K562 (cell line): ENCODE results near the gene LRRC10. TPM values are rescaled to one million over a fixed set of nuclear protein-coding genes. Genes with fewer than 3 reads are reported as not detected.

ENCODE experiments used
- ATAC-seq: fragments of 200-7000 bp; cut with Tn5 transposase; 3 replicates; pipeline ENCODE4 v1.9.1; 2020; ENCODE audit warnings: moderate library complexity
- BruUV-seq: library from RNA; stranded (reverse); fragments of 400-500 nt; replicated peaks from 2 replicates; lab custom pipeline; 2021; lab: Mats Ljungman, UMichigan
- CTCF ChIA-PET: fragments of 300-600 bp; formaldehyde crosslinking; extraction: SDS; loops from one replicate; lab custom pipeline; 2021; ENCODE audit warnings: low intra/inter-chr PET ratio; lab: Yijun Ruan, JAX
- POLR2A ChIA-PET: fragments of 300-600, 350-650 bp; sonication (Branson Sonifier 250); formaldehyde crosslinking; extraction: SDS; loops from one replicate; lab custom pipeline; 2021; ENCODE audit warnings: antibody characterized with exemption, inconsistent platforms; lab: Yijun Ruan, JAX
- DNase-seq, 4 experiments: peaks; one replicate each; pipeline versions ENCODE4 v3.0.0 to v3.0.0-alpha.2; 2011 to 2018; ENCODE audit warnings: low spot score in 3 of 4, mixed read lengths in 3 of 4; ENCODE audit errors: extremely low read depth in 1 of 4
- FAIRE-seq: peaks from 2 replicates; lab custom pipeline; 2011; peaks lifted over from hg19 to GRCh38; lab: Jason Lieb, UNC
- H2AFZ ChIP-seq: 2 replicates; pipeline ENCODE4 v1.6.0; 2011; ENCODE audit warnings: low read depth, low read length, control low read depth, inconsistent platforms
- H3K27ac ChIP-seq: fragments of 200-600 bp; 3 replicates; pipeline ENCODE4 v1.8.0; 2011; ENCODE audit warnings: low read depth, mild to moderate bottlenecking, control low read depth, inconsistent platforms, low read length, moderate library complexity, mixed read lengths; ENCODE audit errors: extremely low read depth
- H3K27me3 ChIP-seq, 2 experiments: fragments of 300-600 bp in 1 of 2; 2 replicates in 1 of 2; 3 replicates in 1 of 2; pipeline versions ENCODE4 v1.6.0 to v1.8.0; 2011; ENCODE audit warnings: inconsistent platforms in 2 of 2, low read length in 2 of 2, mild to moderate bottlenecking in 1 of 2, mixed read lengths in 1 of 2, moderate library complexity in 1 of 2; ENCODE audit not compliant: control insufficient read depth in 2 of 2, insufficient read depth in 2 of 2
- H3K36me3 ChIP-seq: fragments of 300-600 bp; 3 replicates; pipeline ENCODE4 v1.8.0; 2011; ENCODE audit warnings: mild to moderate bottlenecking, low read length, inconsistent platforms; ENCODE audit not compliant: control insufficient read depth, insufficient read depth
- H3K4me1 ChIP-seq, 2 experiments: fragments of 200-600 bp in 1 of 2; replicated peaks in 1 of 2; 2 replicates in 1 of 2; 3 replicates in 1 of 2; pipeline versions ENCODE4 v1.5.1 to v1.8.0; 2011; ENCODE audit warnings: inconsistent platforms in 2 of 2, low read length in 2 of 2, mild to moderate bottlenecking in 1 of 2, mixed read lengths in 1 of 2, moderate library complexity in 1 of 2; ENCODE audit not compliant: control insufficient read depth in 2 of 2, insufficient read depth in 2 of 2
- H3K4me2 ChIP-seq: 2 replicates; pipeline ENCODE4 v1.6.1; 2011; ENCODE audit warnings: low read length, control low read depth, inconsistent platforms, mixed read lengths; ENCODE audit not compliant: insufficient read depth
- H3K4me3 ChIP-seq: fragments of 200-600 bp; sonication (generic), shearing (Covaris generic); 2 replicates; pipeline ENCODE4 v1.5.1; 2016; ENCODE audit warnings: control low read depth, inconsistent platforms
- H3K79me2 ChIP-seq: fragments of 200-600 bp; 3 replicates; pipeline ENCODE4 v1.8.0; 2011; ENCODE audit warnings: low read length, inconsistent platforms; ENCODE audit not compliant: control insufficient read depth, insufficient read depth
- H3K9ac ChIP-seq, 2 experiments: 2 replicates each; pipeline versions ENCODE4 v1.6.0 to v1.6.1; 2011; ENCODE audit warnings: low read depth in 2 of 2, low read length in 2 of 2, control low read depth in 1 of 2, inconsistent platforms in 1 of 2, mild to moderate bottlenecking in 1 of 2, mixed read lengths in 1 of 2; ENCODE audit not compliant: insufficient read depth in 1 of 2
- H3K9me1 ChIP-seq: one replicate; pipeline ENCODE4 v1.6.0; 2011; ENCODE audit warnings: inconsistent platforms, mild to moderate bottlenecking, low read length, moderate library complexity; ENCODE audit not compliant: control insufficient read depth, insufficient read depth
- H3K9me3 ChIP-seq: replicated peaks from 2 replicates; pipeline ENCODE4 v1.5.1; 2011; ENCODE audit warnings: low read depth, low read length, inconsistent platforms; ENCODE audit not compliant: control insufficient read depth, insufficient read depth
- H4K20me1 ChIP-seq: replicated peaks from 2 replicates; pipeline ENCODE4 v1.6.1; 2011; ENCODE audit warnings: low read length, inconsistent platforms, mixed read lengths; ENCODE audit not compliant: control insufficient read depth, insufficient read depth
- CREB1 ChIP-seq, 2 experiments: sonication (generic) in 1 of 2; formaldehyde crosslinking in 1 of 2; IDR thresholded peaks; 2 replicates each; pipeline versions ENCODE4 v1.6.1 to v1.8.0; 2012 to 2022; ENCODE audit warnings: inconsistent platforms in 1 of 2, mild to moderate bottlenecking in 1 of 2, missing genetic modification reagents in 1 of 2, moderate library complexity in 1 of 2
- GTF2A2 ChIP-seq: IDR thresholded peaks from 2 replicates; pipeline ENCODE4 v1.6.1; 2016; ENCODE audit warnings: mild to moderate bottlenecking, missing genetic modification characterization, missing compliant biosample characterization
- HDAC1 ChIP-seq, 2 experiments: fragments of 450-650 bp; IDR thresholded peaks; 2 replicates each; pipeline ENCODE4 v1.6.1; 2016 to 2017; ENCODE audit warnings: inconsistent platforms in 1 of 2, mild to moderate bottlenecking in 1 of 2, moderate library complexity in 1 of 2
- MLX ChIP-seq, 2 experiments: fragments of 450-650 bp in 1 of 2; sonication (generic) in 1 of 2; formaldehyde crosslinking; conservative IDR thresholded peaks; 2 replicates each; pipeline versions ENCODE4 v1.4.0 to v1.8.1; 2020 to 2022; ENCODE audit warnings: mild to moderate bottlenecking in 1 of 2, missing genetic modification reagents in 1 of 2
- PTBP1 ChIP-seq: fragments of 200-400 bp; formaldehyde crosslinking; IDR thresholded peaks from 2 replicates; pipeline ENCODE4 v1.6.1; 2017; ENCODE audit warnings: low read depth, low read length
- SMAD2 ChIP-seq: fragments of 150-350 bp; IDR thresholded peaks from 2 replicates; pipeline ENCODE4 v1.6.1; 2014; ENCODE audit warnings: low read depth, mild to moderate bottlenecking, low read length
- TCFL5 ChIP-seq: fragments of 250-450 bp; sonication (Bioruptor Pico); conservative IDR thresholded peaks from 2 replicates; pipeline ENCODE4 v1.6.1; 2021; ENCODE audit warnings: mild to moderate bottlenecking, moderate library complexity, matching md5 sums
- TEAD4 ChIP-seq, 2 experiments: sonication (generic) in 1 of 2; formaldehyde crosslinking in 1 of 2; IDR thresholded peaks; 2 replicates each; pipeline versions ENCODE4 v1.6.1 to v1.8.0; 2012 to 2022; ENCODE audit warnings: borderline replicate concordance in 1 of 2, inconsistent platforms in 1 of 2, low read length in 1 of 2, mild to moderate bottlenecking in 1 of 2, missing genetic modification reagents in 1 of 2
- THAP7 ChIP-seq: fragments of 250-450 bp; sonication (Bioruptor Pico); IDR thresholded peaks from 2 replicates; pipeline ENCODE4 v1.5.0; 2021
- YY1 ChIP-seq, 3 experiments: IDR thresholded peaks; 2 replicates each; pipeline ENCODE4 v1.6.1; 2011; ENCODE audit warnings: low read length in 2 of 3, mild to moderate bottlenecking in 2 of 3, moderate library complexity in 2 of 3, borderline replicate concordance in 1 of 3, control low read depth in 1 of 3, low read depth in 1 of 3; ENCODE audit not compliant: insufficient read depth in 3 of 3, insufficient replicate concordance in 2 of 3, control insufficient read depth in 1 of 3, insufficient read length in 1 of 3; ENCODE audit errors: extremely low read depth in 1 of 3
- ZC3H11A ChIP-seq: IDR thresholded peaks from 2 replicates; pipeline ENCODE4 v1.6.1; 2012; ENCODE audit warnings: low read depth, low read length, improper control_type of control experiment
- ZNF583 ChIP-seq: fragments of 250-450 bp; sonication (Bioruptor Pico); IDR thresholded peaks from 2 replicates; pipeline ENCODE4 v1.4.0; 2020
- ZNF778 ChIP-seq: fragments of 450-650 bp; formaldehyde crosslinking; IDR thresholded peaks from 2 replicates; pipeline ENCODE4 v1.4.0; 2020; ENCODE audit warnings: mild to moderate bottlenecking, moderate library complexity
- ZNF79 ChIP-seq: fragments of 250-450 bp; sonication (Bioruptor Pico); IDR thresholded peaks from 2 replicates; pipeline ENCODE4 v1.4.0; 2020; ENCODE audit warnings: low read depth, mild to moderate bottlenecking, moderate library complexity
- WGBS: fragments of 100-300 bp; shearing (Covaris generic); methylation state at CpG from one replicate; pipeline ENCODE4 v1.1.6; 2016; ENCODE audit warnings: low coverage, mixed read lengths; ENCODE audit not compliant: insufficient coverage; ENCODE audit errors: missing lambda C conversion rate; 5-methylcytosine and 5-hydroxymethylcytosine counted together
- in situ Hi-C: fragments of 300-500 bp; cut with MboI; formaldehyde crosslinking; loops from 4 replicates; pipeline ENCODE4 v1.15.0; 2018; ENCODE audit warnings: inconsistent platforms, mixed read lengths
- intact Hi-C: fragments of 100-400 bp; cut with micrococcal nuclease; formaldehyde crosslinking; loops from 2 replicates; pipeline ENCODE4 v1.14.2; 2022
- polyA plus RNA-seq, 8 experiments: library from polyadenylated mRNA; depleted of rRNA in 4 of 8; stranded (reverse) in 5 of 8; unstranded in 3 of 8; fragments of >200 nt; fragmentation: Nextera tagmentation in 2 of 8; fragmentation: Illumina TruSeq in 1 of 8; extraction: Ambion mirVana in 2 of 8; extraction: Trizol in 1 of 8; gene quantifications; 2 replicates each; pipeline versions ENCODE4 v1.2.1 to v1.2.3, GENCODE V29; 2011 to 2014; ENCODE audit warnings: inconsistent platforms in 1 of 8, missing spikeins in 1 of 8
- total RNA-seq, 7 experiments: library from RNA; depleted of rRNA in 6 of 7; stranded (reverse); fragments of >200 nt in 6 of 7; fragmentation: Illumina TruSeq in 2 of 7; extraction: Trizol in 2 of 7; gene quantifications; 2 replicates each; pipeline versions ENCODE4 v1.2.1 to v1.2.3, GENCODE V29; 2011 to 2021; ENCODE audit warnings: low replicate concordance in 1 of 7
- TF ChIP-seq, protein P1 (sequence below): IDR thresholded peaks from 2 replicates; pipeline ENCODE4 v1.6.1; 2011; ENCODE audit not compliant: insufficient read length; ENCODE audit errors: extremely low read depth
- TF ChIP-seq, protein P2 (sequence below): sonication (generic); formaldehyde crosslinking; IDR thresholded peaks from 2 replicates; pipeline ENCODE4 v1.8.0; 2023; ENCODE audit warnings: mild to moderate bottlenecking, missing genetic modification reagents

LRRC10 gene
- total and polyA plus RNA-seq, 9 of the 15 experiments (the other 6 are each of a cell fraction or from before 2014, with no cell fraction given), result 0.09 TPM; not detected in 8

DNA sequence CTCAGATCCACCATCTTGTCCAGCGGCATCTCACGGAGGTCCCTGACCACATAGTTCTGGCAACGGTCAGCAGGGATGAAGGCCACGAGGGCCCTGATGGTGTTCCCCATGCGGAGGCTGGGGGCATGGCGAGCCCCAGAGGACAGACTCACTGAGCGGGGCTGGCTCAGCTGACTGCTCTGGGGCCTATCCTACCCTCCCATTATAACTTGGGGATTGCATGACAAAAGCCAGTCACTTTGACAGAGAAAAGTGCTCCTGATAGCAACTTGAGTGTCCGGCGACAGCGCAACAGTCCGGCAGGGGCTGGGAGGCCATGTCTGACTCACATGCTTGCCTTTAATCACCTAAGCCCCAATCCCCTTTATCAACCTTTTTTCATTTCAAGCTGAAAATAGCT is at the start of gene LRRC10 (continued):
- TF ChIP-seq, protein P1, sequence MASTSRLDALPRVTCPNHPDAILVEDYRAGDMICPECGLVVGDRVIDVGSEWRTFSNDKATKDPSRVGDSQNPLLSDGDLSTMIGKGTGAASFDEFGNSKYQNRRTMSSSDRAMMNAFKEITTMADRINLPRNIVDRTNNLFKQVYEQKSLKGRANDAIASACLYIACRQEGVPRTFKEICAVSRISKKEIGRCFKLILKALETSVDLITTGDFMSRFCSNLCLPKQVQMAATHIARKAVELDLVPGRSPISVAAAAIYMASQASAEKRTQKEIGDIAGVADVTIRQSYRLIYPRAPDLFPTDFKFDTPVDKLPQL, result no peak
- TF ChIP-seq ZNF583 (CRISPR knock-in tag), result no peak
- TF ChIP-seq, protein P2, sequence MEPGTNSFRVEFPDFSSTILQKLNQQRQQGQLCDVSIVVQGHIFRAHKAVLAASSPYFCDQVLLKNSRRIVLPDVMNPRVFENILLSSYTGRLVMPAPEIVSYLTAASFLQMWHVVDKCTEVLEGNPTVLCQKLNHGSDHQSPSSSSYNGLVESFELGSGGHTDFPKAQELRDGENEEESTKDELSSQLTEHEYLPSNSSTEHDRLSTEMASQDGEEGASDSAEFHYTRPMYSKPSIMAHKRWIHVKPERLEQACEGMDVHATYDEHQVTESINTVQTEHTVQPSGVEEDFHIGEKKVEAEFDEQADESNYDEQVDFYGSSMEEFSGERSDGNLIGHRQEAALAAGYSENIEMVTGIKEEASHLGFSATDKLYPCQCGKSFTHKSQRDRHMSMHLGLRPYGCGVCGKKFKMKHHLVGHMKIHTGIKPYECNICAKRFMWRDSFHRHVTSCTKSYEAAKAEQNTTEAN (CRISPR knock-in tag), result no peak
- no peak for TF ChIP-seq PTBP1
- no peak for TF ChIP-seq ZC3H11A
- peak in 1 of 3 experiments; percentile 17 for TF ChIP-seq YY1 (IDR thresholded peaks at IDR 0.05; ENCODE audit: borderline replicate concordance in 1 of 3, control insufficient read depth in 1 of 3, extremely low read depth in 1 of 3, insufficient read depth in 3 of 3, insufficient read length in 1 of 3, insufficient replicate concordance in 2 of 3, low read depth in 1 of 3, low read length in 2 of 3)

- ChIA-PET POLR2A (interaction anchor here (0.6 to 2.0 kb wide), 6 partner anchors 9 to 13 kb away, joined by 3 to 5 read pairs (median 3); no protein-coding TSS in a partner anchor), CTCF (no interaction called here)
- Histone ChIP-seq H3K27ac (peak overlapping the region; percentile 48; the same call in 2 of the 3 replicates), H4K20me1 (no peaks in the 10 kb centered on the region), H3K9ac (no peak overlapping the region), H3K36me3 (no peaks in the 10 kb centered on the region), H3K4me2 (peak overlapping the region; percentile 42; the same call in 1 of the 2 replicates), H2AFZ (no peak overlapping the region), H3K4me3 (no peak overlapping the region), H3K9me1 (peaks cover 2% of the 10 kb centered on the region), H3K4me1 (peaks cover 20 to 49% of the 10 kb centered on the region in 2 experiments), H3K27me3 (no peaks in the 10 kb centered on the region), H3K79me2 (no peaks in the 10 kb centered on the region), H3K9me3 (no peaks in the 10 kb centered on the region)
- WGBS, result 0% methylated on average over 1 of the region's 1 CpG
- peak; percentile 39 for ATAC-seq
- intact Hi-C loops, result no loop called here
- peak; percentile 16 to 81 (median 41) for DNase-seq
- no TSS peak for BruUV-seq
- in situ Hi-C loops, result no loop called here
- FAIRE-seq, result peak; percentile 91
- no peak for TF ChIP-seq MLX (CRISPR knock-in tag; conservative IDR thresholded peaks at IDR 0.05)
- TF ChIP-seq CREB1 (IDR thresholded peaks at IDR 0.05), result no peak; the same call in 1 of the 2 replicates
- TF ChIP-seq CREB1 (CRISPR knock-in tag; IDR thresholded peaks at IDR 0.05), result no peak
- peak; percentile 92 for TF ChIP-seq TEAD4 (IDR thresholded peaks at IDR 0.05; ENCODE audit: low read length)
- TF ChIP-seq TEAD4 (CRISPR knock-in tag; IDR thresholded peaks at IDR 0.05; ENCODE audit: borderline replicate concordance), result no peak
- no peak for TF ChIP-seq THAP7 (CRISPR knock-in tag)
- TF ChIP-seq TCFL5 (CRISPR knock-in tag), result no peak
- TF ChIP-seq HDAC1 (IDR thresholded peaks at IDR 0.05), result peak in 1 of 2 experiments; percentile 59; a peak in 2 of 4 replicates
- TF ChIP-seq SMAD2, result no peak
- TF ChIP-seq GTF2A2, result no peak
- TF ChIP-seq ZNF79 (CRISPR knock-in tag), result no peak
- TF ChIP-seq ZNF778 (CRISPR knock-in tag), result no peak
These were observed 49.6 kb upstream of the LRRC10 start for GRCh38 chr12:69660164-69660863.
